GM19397 (cell line): Measurements from ENCODE around the gene ATG9A.
A peak's percentile ranks its signal among the peaks of the same experiment; 100 is the strongest.

Experiments used
- ATAC-seq: cut with Tn5 transposase; IDR thresholded peaks from one replicate; pipeline ENCODE4 v1.9.1; 2021; ENCODE audit warnings: mild to moderate bottlenecking, moderate library complexity; ENCODE audit not compliant: unreplicated experiment

ATG9A gene

GRCh38 chr2:219178377-219179175, 50.9 kb downstream of the ATG9A start:
- peak; percentile 27 for ATAC-seq

- peak; percentile 45 for ATAC-seq
Measured at GRCh38 chr2:219177552-219178376, 51.7 kb downstream of the ATG9A start, which contains the start of gene RETREG2. Gene RETREG2, plus strand, starts transcription at chr2:219178275. Its CDS starts 78 bp downstream, at chr2:219178353.

GRCh38 chr2:219176818-219177551, 52.5 kb downstream of the ATG9A start, which contains the start of gene CNPPD1:
Gene CNPPD1, minus strand, starts transcription at chr2:219176925. Its CDS starts 97 bp downstream, at chr2:219176828.
- peak; percentile 65 for ATAC-seq

- ATAC-seq, result peak; percentile 15
Measured at GRCh38 chr2:219175928-219176817, 53.3 kb downstream of the ATG9A start.

- no peak for ATAC-seq
Measured at GRCh38 chr2:219175486-219175885, 54.0 kb downstream of the ATG9A start.

- ATAC-seq, result no peak
Measured at GRCh38 chr2:219174801-219175200, 54.6 kb downstream of the ATG9A start.

GRCh38 chr2:219174146-219174545, 55.3 kb downstream of the ATG9A start:
- ATAC-seq, result no peak

- no peak for ATAC-seq
Measured at GRCh38 chr2:219173176-219173575, 56.3 kb downstream of the ATG9A start.

GRCh38 chr2:219172231-219173154, 56.9 kb downstream of the ATG9A start:
- no peak for ATAC-seq

GRCh38 chr2:219171231-219171651, 58.2 kb downstream of the ATG9A start:
- ATAC-seq, result no peak

- ATAC-seq, result no peak
Measured at GRCh38 chr2:219169930-219170654, 59.3 kb downstream of the ATG9A start, which contains the start of gene SLC23A3. Gene SLC23A3, minus strand, starts transcription at chr2:219170029. Its CDS starts 45 bp downstream, at chr2:219169984.
